Esophagus squamous epithelium (tissue), 4 donors: ENCODE results near the gene ZBTB43.

Experiments
- POLR2A ChIP-seq, 4 donors: fragments of 450-650 bp; IDR thresholded peaks; one replicate each; pipeline ENCODE4 v1.6.1; 2017; ENCODE audit warnings: antibody characterized with exemption in 4 of 4, mild to moderate bottlenecking in 4 of 4, moderate library complexity in 3 of 4
- TF ChIP-seq, protein P1 (sequence below), 6 experiments: fragments of 450-650 bp in 4 of 6; fragments of 200-600 bp in 2 of 6; sonication (generic) in 2 of 6; IDR thresholded peaks; one replicate each; pipeline ENCODE4 v1.5.1; 2016 to 2019; ENCODE audit warnings: antibody characterized with exemption in 6 of 6, mild to moderate bottlenecking in 4 of 6, moderate library complexity in 4 of 6

DNA sequence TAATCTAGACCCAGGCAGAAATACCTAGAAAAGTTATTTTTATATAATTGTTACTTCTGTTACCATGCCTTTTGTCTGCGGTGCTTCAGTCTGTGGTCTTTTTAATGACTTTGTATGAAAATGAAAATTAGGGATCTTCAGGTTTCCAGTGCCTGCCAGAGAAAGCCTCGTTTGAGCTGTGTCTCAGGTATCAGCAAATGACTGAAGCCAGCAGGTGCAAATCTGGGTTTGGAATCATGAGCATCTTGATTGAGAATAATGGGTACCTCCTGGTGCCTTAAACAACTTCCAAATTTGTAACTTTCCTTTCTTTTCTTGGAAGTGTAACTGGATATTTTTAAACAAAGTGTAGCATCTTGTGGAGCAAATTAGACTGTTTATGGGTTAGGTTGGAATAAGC lies 59.9 kb downstream of the ZBTB43 start:
- TF ChIP-seq POLR2A (IDR thresholded peaks at IDR 0.05) = no peak
- TF ChIP-seq, protein P1, sequence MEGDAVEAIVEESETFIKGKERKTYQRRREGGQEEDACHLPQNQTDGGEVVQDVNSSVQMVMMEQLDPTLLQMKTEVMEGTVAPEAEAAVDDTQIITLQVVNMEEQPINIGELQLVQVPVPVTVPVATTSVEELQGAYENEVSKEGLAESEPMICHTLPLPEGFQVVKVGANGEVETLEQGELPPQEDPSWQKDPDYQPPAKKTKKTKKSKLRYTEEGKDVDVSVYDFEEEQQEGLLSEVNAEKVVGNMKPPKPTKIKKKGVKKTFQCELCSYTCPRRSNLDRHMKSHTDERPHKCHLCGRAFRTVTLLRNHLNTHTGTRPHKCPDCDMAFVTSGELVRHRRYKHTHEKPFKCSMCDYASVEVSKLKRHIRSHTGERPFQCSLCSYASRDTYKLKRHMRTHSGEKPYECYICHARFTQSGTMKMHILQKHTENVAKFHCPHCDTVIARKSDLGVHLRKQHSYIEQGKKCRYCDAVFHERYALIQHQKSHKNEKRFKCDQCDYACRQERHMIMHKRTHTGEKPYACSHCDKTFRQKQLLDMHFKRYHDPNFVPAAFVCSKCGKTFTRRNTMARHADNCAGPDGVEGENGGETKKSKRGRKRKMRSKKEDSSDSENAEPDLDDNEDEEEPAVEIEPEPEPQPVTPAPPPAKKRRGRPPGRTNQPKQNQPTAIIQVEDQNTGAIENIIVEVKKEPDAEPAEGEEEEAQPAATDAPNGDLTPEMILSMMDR (IDR thresholded peaks at IDR 0.05) = no peak
